WTC11 (cell line): ENCODE results near the gene LHX4. TPM values are rescaled to one million over a fixed set of nuclear protein-coding genes. Genes with fewer than 3 reads are reported as not detected.

ENCODE experiments used
- ATAC-seq: fragments of 200-7000 bp; cut with Tn5 transposase; 2 replicates; pipeline ENCODE4 v1.10.0; 2021; ENCODE audit warnings: mild to moderate bottlenecking, moderate library complexity
- CTCF ChIA-PET: fragments of 300-600 bp; sonication (Branson Sonifier 250); formaldehyde crosslinking; loops from one replicate; lab custom pipeline; 2021; ENCODE audit warnings: antibody characterized with exemption; lab: Charles Lee
- POLR2A ChIA-PET: fragments of 350-600 bp; sonication (Branson Sonifier 250); formaldehyde crosslinking; loops from one replicate; lab custom pipeline; 2021; ENCODE audit warnings: antibody characterized with exemption; lab: Charles Lee
- DNase-seq: peaks from one replicate; pipeline ENCODE4 v3.0.0; 2021; ENCODE audit warnings: low spot score
- H3K27ac Mint-ChIP-seq: 2 replicates; pipeline ENCODE4 v1.8.0; 2021; ENCODE audit warnings: mixed read lengths
- H3K27me3 Mint-ChIP-seq: 2 replicates; pipeline ENCODE4 v1.8.0; 2021; ENCODE audit warnings: low read depth, mild to moderate bottlenecking, moderate library complexity, mixed read lengths
- H3K36me3 Mint-ChIP-seq: 2 replicates; pipeline ENCODE4 v1.8.0; 2021; ENCODE audit warnings: mixed read lengths
- H3K4me1 Mint-ChIP-seq: 2 replicates; pipeline ENCODE4 v1.8.0; 2022; ENCODE audit warnings: mixed read lengths
- H3K4me3 Mint-ChIP-seq: 2 replicates; pipeline ENCODE4 v1.8.0; 2021; ENCODE audit warnings: mild to moderate bottlenecking, moderate library complexity, mixed read lengths
- H3K9me3 Mint-ChIP-seq: 2 replicates; pipeline ENCODE4 v1.8.0; 2021; ENCODE audit warnings: mixed read lengths
- ATF1 ChIP-seq: sonication (generic); formaldehyde crosslinking; IDR thresholded peaks from 2 replicates; pipeline ENCODE4 v1.8.1; 2023; ENCODE audit warnings: mild to moderate bottlenecking, moderate library complexity, missing genetic modification reagents
- ATF2 ChIP-seq: sonication (generic); formaldehyde crosslinking; IDR thresholded peaks from 2 replicates; pipeline ENCODE4 v1.8.1; 2022; ENCODE audit warnings: low read depth, missing genetic modification reagents, borderline replicate concordance
- ATF6 ChIP-seq: sonication (generic); formaldehyde crosslinking; IDR thresholded peaks from 2 replicates; pipeline ENCODE4 v1.8.1; 2023; ENCODE audit warnings: mild to moderate bottlenecking, missing genetic modification reagents
- CBFB ChIP-seq: sonication (generic); formaldehyde crosslinking; IDR thresholded peaks from 2 replicates; pipeline ENCODE4 v1.8.1; 2022; ENCODE audit warnings: mild to moderate bottlenecking, low read depth, missing genetic modification reagents
- CREM ChIP-seq: sonication (generic); formaldehyde crosslinking; IDR thresholded peaks from 2 replicates; pipeline ENCODE4 v1.8.1; 2022; ENCODE audit warnings: mild to moderate bottlenecking, missing genetic modification reagents, moderate library complexity
- ELF4 ChIP-seq: sonication (generic); formaldehyde crosslinking; IDR thresholded peaks from 2 replicates; pipeline ENCODE4 v1.8.1; 2022; ENCODE audit warnings: low read depth, mild to moderate bottlenecking, moderate library complexity, missing genetic modification reagents
- GABPB1 ChIP-seq: sonication (generic); formaldehyde crosslinking; IDR thresholded peaks from 2 replicates; pipeline ENCODE4 v1.8.1; 2023; ENCODE audit warnings: mild to moderate bottlenecking, missing genetic modification reagents
- KAT7 ChIP-seq: sonication (generic); formaldehyde crosslinking; IDR thresholded peaks from 2 replicates; pipeline ENCODE4 v1.8.1; 2023; ENCODE audit warnings: missing genetic modification reagents, mild to moderate bottlenecking, borderline replicate concordance
- MYBL2 ChIP-seq: sonication (generic); formaldehyde crosslinking; IDR thresholded peaks from 2 replicates; pipeline ENCODE4 v1.8.1; 2023; ENCODE audit warnings: mild to moderate bottlenecking, moderate library complexity, missing genetic modification reagents
- ZMAT4 ChIP-seq: fragments of 250-450 bp; sonication (Bioruptor Pico); IDR thresholded peaks from 2 replicates; pipeline ENCODE4 v1.9.0; 2021; ENCODE audit warnings: mild to moderate bottlenecking
- ZNF232 ChIP-seq: sonication (generic); formaldehyde crosslinking; IDR thresholded peaks from 2 replicates; pipeline ENCODE4 v1.8.0; 2022; ENCODE audit warnings: mild to moderate bottlenecking, missing genetic modification reagents
- total RNA-seq: library from RNA; stranded (reverse); gene quantifications from 3 replicates; pipeline ENCODE4 v1.2.3, GENCODE V29; 2021
- TF ChIP-seq, protein P1 (sequence below): sonication (generic); formaldehyde crosslinking; IDR thresholded peaks from 2 replicates; pipeline ENCODE4 v1.8.0; 2023; ENCODE audit warnings: mild to moderate bottlenecking, missing genetic modification reagents
- TF ChIP-seq, protein P2 (sequence below): sonication (generic); formaldehyde crosslinking; IDR thresholded peaks from 2 replicates; pipeline ENCODE4 v1.8.0; 2022; ENCODE audit warnings: mild to moderate bottlenecking, missing genetic modification reagents
- TF ChIP-seq, protein P3 (sequence below): sonication (generic); formaldehyde crosslinking; IDR thresholded peaks from 2 replicates; pipeline ENCODE4 v1.8.0; 2023; ENCODE audit warnings: missing genetic modification reagents
- TF ChIP-seq, protein P4 (sequence below): sonication (generic); formaldehyde crosslinking; IDR thresholded peaks from 2 replicates; pipeline ENCODE4 v1.8.1; 2023; ENCODE audit warnings: mild to moderate bottlenecking, moderate library complexity, missing genetic modification reagents

Gene LHX4
- total RNA-seq, 1 experiment from 2014 or later: 19.2 TPM

GRCh38 chr1:180255536-180256340 lies 25.7 kb downstream of the LHX4 start (continued):
- TF ChIP-seq, protein P1, sequence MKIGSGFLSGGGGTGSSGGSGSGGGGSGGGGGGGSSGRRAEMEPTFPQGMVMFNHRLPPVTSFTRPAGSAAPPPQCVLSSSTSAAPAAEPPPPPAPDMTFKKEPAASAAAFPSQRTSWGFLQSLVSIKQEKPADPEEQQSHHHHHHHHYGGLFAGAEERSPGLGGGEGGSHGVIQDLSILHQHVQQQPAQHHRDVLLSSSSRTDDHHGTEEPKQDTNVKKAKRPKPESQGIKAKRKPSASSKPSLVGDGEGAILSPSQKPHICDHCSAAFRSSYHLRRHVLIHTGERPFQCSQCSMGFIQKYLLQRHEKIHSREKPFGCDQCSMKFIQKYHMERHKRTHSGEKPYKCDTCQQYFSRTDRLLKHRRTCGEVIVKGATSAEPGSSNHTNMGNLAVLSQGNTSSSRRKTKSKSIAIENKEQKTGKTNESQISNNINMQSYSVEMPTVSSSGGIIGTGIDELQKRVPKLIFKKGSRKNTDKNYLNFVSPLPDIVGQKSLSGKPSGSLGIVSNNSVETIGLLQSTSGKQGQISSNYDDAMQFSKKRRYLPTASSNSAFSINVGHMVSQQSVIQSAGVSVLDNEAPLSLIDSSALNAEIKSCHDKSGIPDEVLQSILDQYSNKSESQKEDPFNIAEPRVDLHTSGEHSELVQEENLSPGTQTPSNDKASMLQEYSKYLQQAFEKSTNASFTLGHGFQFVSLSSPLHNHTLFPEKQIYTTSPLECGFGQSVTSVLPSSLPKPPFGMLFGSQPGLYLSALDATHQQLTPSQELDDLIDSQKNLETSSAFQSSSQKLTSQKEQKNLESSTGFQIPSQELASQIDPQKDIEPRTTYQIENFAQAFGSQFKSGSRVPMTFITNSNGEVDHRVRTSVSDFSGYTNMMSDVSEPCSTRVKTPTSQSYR: no peak
- TF ChIP-seq, protein P2, sequence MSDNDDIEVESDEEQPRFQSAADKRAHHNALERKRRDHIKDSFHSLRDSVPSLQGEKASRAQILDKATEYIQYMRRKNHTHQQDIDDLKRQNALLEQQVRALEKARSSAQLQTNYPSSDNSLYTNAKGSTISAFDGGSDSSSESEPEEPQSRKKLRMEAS (CRISPR knock-in tag): no peak
- TF ChIP-seq ZNF232 (CRISPR knock-in tag): no peak
- TF ChIP-seq MYBL2 (CRISPR knock-in tag): no peak

DNA sequence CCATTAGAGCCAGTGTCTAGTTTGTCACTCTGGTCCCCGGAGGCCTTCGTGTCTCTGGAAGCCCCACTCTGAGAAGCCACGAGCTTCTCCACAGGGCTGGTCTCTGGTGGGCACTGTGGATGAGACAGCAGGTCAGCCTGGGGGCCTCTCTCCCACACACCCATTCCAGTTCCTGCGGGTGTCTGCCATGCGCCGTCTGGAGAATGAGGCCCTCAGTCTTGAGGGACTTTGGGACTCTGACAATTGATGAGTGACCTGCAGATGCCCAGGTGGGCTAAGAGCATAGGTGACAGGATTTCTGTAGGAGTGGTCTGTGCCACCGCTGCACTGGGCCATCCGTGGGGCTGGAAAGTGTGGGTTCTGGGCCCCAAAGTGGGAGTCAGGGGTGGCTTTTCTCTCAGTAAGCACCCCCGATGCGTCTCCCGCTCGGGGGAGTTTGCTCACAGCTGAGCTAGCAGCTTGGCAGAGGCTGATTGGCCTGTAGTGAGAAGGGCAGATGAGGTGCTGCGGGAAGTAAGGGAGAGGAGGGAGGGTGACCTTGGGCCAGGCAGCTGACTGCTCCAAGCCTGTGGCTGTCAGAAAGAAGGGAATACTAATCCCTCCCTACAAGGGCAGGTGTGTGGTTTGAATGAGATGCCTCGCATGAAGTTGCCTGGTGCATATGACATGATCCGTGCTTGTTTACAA lies 26.4 kb downstream of the LHX4 start:
- Mint-ChIP-seq H3K36me3 (peaks cover 4% of the 10 kb centered on the region; the same call in 1 of the 2 replicates), H3K4me1 (peaks cover 31% of the 10 kb centered on the region), H3K4me3 (no peak overlapping the region), H3K27me3 (no peaks in the 10 kb centered on the region; the same call in 1 of the 2 replicates), H3K9me3 (no peaks in the 10 kb centered on the region), H3K27ac (peak overlapping the region; percentile 89)
- POLR2A ChIA-PET: no interaction called here
- no peak; the same call in 1 of the 2 replicates for ATAC-seq
- no peak for DNase-seq
- TF ChIP-seq ATF1 (CRISPR knock-in tag) (no peak), ATF6 (CRISPR knock-in tag) (no peak), ZNF232 (CRISPR knock-in tag) (no peak), ELF4 (CRISPR knock-in tag) (no peak)
- TF ChIP-seq, protein P3, sequence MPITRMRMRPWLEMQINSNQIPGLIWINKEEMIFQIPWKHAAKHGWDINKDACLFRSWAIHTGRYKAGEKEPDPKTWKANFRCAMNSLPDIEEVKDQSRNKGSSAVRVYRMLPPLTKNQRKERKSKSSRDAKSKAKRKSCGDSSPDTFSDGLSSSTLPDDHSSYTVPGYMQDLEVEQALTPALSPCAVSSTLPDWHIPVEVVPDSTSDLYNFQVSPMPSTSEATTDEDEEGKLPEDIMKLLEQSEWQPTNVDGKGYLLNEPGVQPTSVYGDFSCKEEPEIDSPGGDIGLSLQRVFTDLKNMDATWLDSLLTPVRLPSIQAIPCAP (CRISPR knock-in tag): no peak
- TF ChIP-seq, protein P4, sequence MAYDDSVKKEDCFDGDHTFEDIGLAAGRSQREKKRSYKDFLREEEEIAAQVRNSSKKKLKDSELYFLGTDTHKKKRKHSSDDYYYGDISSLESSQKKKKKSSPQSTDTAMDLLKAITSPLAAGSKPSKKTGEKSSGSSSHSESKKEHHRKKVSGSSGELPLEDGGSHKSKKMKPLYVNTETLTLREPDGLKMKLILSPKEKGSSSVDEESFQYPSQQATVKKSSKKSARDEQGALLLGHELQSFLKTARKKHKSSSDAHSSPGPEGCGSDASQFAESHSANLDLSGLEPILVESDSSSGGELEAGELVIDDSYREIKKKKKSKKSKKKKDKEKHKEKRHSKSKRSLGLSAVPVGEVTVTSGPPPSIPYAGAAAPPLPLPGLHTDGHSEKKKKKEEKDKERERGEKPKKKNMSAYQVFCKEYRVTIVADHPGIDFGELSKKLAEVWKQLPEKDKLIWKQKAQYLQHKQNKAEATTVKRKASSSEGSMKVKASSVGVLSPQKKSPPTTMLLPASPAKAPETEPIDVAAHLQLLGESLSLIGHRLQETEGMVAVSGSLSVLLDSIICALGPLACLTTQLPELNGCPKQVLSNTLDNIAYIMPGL (CRISPR knock-in tag): no peak
- TF ChIP-seq, protein P2 (CRISPR knock-in tag): no peak
- CTCF ChIA-PET: interaction anchor here (0.7 to 1.3 kb wide), 3 partner anchors 27 to 159 kb away, joined by 3 to 4 read pairs (median 4); no protein-coding TSS in a partner anchor

DNA sequence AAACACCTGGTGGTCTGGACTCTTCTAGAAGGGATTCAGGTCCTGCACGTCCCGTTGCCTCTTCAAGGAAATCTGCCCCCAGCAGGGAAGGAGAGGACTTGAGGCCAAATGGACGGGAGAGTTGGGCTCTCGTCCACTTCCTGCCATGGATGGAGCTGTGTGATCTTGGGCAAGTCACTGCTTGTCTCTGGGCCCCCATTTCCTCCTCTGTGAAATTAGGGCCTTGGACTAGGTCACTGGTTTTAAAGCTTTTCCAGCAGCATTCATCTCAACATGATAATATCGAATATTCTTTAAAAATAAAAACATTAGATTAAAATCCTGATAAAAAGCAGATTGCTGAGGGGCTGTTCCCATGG lies 26.9 kb downstream of the LHX4 start:
- ChIA-PET CTCF (interaction anchor here (0.6 to 1.0 kb wide), 4 partner anchors 13 to 170 kb away, joined by 3 to 4 read pairs (median 3); no protein-coding TSS in a partner anchor), POLR2A (no interaction called here)
- no peak for ATAC-seq
- H3K36me3 Mint-ChIP-seq: peaks cover 4% of the 10 kb centered on the region; the same call in 1 of the 2 replicates
- H3K9me3 Mint-ChIP-seq: no peaks in the 10 kb centered on the region
- H3K4me3 Mint-ChIP-seq: no peak overlapping the region
- peak overlapping the region; percentile 89 for H3K27ac Mint-ChIP-seq
- TF ChIP-seq CREM (CRISPR knock-in tag) (no peak), GABPB1 (CRISPR knock-in tag) (no peak), ZMAT4 (CRISPR knock-in tag) (no peak), CBFB (CRISPR knock-in tag) (no peak), KAT7 (CRISPR knock-in tag) (no peak), ATF2 (no peak)
- TF ChIP-seq, protein P1: no peak
- TF ChIP-seq, all 79 proteins: peak for 0
- Mint-ChIP-seq H3K27me3 (no peaks in the 10 kb centered on the region; the same call in 1 of the 2 replicates), H3K4me1 (peaks cover 31% of the 10 kb centered on the region)
- DNase-seq: no peak
